Stimulated activated CD8-positive, alpha-beta memory T cell treated with anti-CD3 and anti-CD28 coated beads, Interleukin-15, amount 100 ng/mL, for 48 hours (primary cell): Measurements from ENCODE around the gene CLEC2A.

Experiments used
- DNase-seq, 2 donors: peaks; one replicate each; pipeline ENCODE4 v3.0.0-alpha.2; 2020; ENCODE audit warnings: low read depth in 2 of 2

CLEC2A gene

DNA sequence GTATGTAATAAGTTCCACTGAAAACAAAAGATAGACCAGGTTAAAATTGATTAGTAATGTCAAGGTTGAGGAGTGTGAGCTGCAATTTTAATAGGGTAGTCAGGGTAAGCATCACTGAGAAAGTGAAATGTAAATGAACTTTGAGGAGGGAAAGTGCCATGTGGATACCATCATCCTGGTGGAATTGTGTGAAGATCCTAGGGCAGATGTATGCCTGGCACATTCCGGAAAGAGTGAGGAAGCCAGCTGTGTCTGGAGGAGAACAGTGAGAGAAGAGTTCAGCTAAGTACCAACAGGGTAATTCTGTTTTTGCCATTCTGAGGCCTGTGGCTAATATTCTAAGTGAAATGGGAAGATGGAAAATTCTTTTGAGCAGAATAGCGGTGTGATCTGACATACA, 2.9 kb upstream of the CLEC2A start:
- no peak for DNase-seq

DNA sequence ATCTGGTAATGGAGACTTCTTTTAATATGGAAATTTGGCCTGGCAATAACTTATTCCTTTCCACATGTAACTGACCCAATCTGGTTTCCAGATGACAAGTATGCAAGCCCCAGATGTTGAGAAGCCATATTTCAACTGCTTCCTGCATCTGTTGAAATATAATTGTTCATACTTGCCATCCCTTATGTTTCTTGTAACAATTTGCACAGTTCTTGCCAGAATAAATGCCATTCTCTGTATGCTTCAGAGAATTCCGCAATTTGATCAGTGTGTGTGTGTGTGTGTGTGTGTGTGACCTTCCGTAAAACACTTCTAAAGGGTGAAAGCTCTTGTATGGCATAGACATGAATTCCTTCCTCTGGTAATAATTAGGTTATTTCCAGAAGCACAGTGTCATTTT, 1.8 kb upstream of the CLEC2A start:
- DNase-seq, result no peak

DNA sequence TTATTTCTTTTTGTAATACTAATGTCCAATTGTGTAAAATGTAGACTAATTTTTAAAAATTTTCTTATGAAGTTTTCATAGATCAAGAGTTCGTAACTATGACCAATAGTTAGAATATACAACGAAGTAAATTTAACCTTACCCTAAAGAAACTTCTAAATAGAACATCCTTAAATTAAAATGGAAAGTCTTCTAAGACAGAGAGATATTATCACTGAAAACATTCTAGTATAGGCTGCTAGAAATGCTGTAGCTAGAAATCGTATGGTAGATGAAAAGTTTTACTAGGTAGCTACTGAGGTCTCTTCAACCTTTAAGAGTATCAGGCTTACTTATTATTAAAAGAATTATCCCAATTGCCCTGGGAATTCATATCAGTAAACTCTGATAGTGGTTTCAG, 925 bp downstream of the CLEC2A start:
- DNase-seq, result no peak

DNA sequence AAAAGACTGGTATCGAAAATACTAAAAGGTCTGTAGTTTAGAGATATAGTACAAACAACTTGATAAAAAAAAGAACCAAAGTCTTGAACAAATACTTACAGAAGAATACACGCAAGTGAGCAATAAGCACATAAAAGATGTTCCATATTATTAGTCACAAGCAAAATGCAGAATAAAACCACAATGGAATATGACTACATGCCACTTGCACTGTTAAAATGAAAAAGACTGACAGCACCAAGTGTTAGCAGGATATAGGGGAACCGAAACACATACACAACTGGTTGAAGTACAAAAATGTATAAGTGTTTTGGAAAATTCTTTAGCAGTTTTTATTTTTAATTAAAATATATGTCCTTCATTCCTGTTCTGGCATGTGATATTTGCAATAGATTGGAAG, 3.6 kb downstream of the CLEC2A start:
- DNase-seq, result no peak

DNA sequence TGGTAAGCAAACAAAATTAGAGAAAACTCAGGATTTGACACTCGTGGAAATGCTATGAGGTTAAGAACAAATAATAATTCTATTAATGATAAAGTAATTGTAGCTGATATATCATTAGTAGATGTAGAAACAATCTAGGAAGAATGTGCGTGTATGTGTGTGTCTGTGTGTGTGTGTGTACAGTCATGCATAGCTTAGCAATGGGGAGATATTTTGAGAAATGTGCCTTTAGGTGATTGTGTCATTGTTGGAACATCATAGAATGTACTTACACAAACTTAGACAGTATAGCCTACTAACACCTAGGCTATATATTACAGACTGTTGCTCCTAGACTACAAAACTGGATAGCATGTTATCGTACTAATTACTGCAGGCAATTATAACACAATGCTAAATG, 5.3 kb downstream of the CLEC2A start:
- no peak for DNase-seq

DNA sequence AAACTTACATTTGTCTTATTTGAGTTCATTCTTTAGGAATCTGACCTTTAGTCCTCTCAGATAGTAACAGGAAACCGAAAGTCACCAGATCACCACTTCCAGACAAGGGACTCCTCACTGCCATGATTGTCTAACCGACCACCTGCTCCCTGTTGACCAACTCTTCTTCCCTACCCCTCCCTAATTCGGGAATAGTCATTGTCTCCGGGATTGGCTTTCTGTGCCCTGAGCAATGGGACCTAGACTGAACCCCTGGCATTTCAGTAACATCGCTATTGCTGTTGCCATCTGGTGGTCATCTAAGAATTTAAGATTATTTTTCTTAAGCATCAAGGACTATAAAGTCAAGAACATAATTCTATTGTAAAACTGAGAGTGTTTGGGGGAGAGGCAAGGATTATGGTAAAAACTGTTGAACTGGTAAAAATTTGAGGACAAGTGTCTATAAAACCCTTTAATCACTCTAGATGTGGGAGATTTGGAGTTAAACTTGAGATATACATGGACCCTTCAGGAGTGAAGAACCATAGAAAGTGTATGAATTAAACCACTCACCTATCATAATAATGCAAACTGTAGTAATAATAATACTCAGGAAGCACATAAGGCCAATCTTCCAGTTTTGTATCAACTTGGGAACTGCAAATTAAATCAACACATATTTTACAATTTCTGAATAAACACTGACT, 6.3 kb downstream of the CLEC2A start:
- DNase-seq, result no peak

DNA sequence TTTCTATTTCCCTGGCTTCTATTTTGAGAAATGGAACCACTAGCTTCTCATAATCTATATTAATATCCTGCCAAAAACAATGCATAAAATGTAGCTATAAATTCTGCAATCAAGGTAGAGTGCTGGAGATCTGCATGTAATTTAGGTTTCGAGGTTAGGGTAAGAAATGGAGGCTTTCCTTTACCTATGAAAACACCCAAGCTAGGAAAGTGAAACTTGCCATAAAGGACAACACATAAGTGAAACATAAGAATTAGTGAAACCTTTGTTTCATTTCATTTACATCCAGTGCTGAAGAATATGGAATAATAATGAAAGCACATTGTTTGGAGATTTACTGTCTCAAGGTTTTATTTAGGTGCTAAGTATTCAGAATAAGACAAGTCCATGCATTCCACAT, 9.7 kb downstream of the CLEC2A start:
- no peak for DNase-seq

DNA sequence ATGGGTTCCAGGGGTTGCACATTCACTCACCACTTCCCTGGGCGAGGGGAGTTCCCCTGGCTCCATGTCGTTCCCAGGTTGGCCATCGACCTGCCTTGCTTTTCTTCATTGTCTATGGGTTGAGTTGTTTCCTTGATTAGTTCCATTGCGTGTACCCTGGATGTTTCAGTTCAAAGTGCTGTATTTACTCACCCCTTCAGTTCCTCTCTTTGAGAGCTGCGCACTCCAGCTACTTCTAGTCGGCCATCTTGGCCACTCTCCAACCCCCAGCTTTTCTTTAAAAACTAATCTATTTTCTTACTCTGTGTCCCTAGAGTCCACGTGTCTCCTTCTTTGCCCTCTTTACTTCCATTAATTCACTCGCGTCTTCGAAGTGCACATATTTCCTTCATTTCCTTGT, 11.7 kb downstream of the CLEC2A start:
- DNase-seq, result no peak

DNA sequence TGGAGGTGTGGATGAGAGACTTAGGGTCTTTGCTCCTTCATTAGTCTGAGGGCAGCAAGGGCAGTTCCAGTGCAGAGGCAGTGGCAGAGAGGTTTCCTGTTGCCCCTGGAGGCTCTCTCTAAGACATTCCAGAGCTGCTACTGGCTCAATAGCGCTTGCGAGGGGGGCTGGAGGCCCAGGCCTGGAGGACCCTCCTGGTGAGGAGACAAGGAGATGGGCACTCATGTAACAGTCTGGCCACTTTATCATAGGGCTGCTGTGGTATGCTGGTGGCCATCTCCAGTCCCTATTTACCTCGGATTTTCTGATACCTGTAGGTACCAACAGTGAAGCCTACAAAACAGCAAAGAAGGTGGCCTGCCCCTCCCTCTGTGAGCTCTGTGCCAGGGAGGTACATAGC, 12.7 kb downstream of the CLEC2A start:
- DNase-seq, result no peak

DNA sequence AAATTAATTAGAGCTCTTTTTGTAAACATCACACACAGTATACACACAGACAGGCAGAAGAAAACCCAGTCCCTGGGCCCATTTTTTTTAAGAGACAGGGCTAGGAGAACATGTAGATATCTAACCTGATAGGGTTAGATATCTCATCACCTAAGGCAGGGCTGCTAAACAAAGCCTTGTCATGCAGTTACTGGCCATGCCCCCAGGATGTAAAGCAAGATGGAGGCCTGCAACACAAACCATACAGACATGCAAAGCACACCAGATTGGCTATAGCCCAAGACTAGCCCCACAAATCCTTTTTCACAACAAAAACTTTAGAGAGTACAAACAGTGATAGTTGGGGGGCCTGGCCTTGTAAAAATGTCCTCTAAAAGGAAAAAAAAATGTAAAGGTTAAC, 20.5 kb downstream of the CLEC2A start:
- no peak for DNase-seq

DNA sequence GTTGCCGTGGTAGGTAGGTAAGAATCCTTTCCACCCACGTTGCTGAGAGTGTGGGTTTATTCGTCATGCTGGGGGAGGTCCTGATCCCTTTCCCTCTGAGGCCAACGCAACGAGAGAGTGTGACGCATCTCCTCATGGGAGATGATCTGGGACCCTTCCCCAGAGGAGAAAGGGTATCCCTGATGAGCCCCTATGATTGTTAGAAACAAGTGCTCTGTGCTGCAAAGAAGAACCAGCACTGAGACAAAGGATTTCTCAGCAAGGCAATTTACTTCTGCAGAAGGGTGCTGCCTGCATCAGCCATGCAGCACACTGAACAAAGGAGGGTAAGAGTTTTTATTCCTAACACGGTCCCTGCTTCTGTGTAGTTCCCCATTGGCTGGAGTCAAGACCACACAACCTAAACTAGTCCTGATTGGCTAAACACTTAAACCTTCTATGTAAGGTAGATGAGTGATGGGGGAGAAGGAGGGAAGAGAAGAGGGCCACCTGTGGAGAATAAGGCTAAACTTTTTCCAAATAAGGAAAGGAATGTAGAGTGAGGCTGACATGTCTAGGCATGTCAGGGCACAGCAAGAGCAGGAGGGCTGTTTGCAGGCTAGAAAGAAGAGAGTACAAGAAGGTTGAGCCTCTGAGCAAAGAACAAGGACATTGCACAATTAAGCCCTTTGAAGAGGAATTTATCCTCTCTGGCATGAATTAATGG, 21.3 kb downstream of the CLEC2A start:
- no peak for DNase-seq

DNA sequence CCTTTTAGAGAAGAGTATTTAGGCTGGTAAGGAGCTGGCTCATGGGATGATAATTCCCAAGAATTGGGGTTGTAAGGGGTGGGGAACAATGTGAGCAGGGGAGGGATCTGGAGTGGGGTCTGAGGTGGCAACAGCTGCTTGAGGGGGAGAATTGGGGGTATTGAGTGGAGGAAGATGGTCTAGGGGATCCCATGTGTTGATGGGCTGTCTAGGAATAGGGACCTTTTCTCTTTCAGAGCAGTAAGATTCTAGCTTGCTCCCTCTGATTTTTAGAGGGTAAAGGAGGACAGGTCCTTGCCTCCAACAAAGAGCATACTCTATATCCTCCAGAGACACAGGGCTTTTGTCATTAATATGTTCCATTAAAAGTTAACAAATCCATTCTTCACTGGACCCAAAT, 22.4 kb downstream of the CLEC2A start:
- DNase-seq, result no peak

DNA sequence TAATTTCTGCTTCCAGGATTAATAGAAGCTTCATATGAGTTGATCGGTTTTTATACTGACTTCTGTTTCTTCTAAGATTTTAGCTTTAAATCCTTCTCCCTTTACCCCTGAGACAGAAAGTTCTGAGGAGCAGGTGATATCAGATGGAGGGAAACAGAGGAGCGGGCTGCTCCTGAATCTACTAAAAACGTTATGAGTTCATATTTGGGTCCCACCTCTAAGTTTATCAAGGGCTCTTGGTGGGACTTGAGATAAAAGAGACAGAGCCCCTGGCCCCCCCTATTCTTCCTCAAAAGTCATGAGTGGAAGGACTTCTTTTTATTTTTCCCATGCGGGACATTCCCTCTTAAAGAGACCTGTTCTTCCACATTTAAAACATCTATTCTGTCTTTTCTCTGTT, 23.8 kb downstream of the CLEC2A start:
- DNase-seq, result no peak

DNA sequence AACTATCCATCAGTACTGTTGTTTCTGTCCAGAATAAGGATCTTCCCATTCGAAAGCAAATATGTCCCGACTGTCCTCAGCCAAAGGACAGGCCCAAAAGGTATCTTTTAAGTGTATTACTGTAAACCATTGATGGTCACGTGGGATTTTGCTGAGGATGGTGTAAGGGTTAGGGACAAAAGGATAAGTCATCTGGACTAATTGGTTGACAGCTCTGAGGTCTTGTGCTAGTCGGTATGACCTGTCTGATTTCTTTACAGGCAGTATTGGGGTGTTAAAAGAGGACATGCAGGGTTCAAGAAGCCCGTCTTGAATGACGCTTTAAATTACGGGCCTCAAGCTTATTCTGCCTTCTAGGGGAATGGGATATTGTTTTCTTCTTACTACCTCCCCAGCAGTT, 24.4 kb downstream of the CLEC2A start:
- DNase-seq, result no peak

DNA sequence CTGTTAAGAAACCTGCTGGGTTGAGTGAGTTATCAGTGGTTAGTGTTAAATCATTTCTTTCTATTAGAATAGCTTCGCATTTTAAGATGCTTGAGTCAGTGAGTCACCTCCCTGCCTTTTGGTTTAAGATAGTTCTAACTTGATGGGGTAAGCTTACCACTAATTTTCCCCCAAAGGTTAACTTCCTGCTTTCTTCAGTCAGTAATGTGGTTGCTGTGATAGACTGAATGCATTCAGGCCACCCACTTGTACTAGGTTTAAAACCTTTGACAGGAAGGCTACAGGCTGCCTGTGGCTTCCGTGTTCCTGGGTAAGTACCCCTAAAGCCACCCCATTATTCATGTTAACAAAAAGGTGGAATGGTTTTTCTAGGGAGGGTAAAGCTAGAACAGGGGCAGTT, 25.3 kb downstream of the CLEC2A start:
- peak in 1 of 2 donors; percentile 20 for DNase-seq

DNA sequence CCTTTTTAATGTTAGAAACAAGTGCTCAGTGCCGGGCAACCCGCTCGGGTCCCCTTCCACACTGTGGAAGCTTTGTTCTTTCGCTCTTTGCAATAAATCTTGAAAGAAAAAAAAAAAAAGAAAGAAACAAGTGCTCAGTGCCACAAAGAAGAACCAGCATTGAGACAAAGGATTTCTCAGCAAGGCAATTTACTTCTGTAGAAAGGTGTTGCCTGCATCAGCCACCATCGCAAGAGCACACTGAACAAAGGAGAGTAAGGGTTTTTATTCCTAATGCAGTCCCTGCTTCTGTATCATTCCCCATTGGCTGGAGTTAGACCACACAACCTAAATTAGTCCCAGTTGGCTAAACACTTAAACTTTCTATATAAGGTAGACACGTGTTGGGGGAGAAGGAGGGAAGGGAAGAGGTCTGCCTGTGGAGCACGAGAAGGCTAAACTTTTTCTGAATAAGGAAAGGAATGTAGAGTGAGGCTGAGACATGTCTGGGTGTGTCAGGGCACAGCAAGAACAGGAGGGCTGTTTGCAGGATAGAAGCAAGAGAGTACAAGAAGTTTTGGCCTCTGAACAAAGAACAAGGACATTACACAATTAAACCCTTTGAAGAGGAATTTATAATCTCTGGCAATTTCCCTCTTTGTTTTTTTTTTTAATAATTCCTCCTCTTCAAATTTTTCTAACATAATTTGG, 29.5 kb downstream of the CLEC2A start:
- no peak for DNase-seq

DNA sequence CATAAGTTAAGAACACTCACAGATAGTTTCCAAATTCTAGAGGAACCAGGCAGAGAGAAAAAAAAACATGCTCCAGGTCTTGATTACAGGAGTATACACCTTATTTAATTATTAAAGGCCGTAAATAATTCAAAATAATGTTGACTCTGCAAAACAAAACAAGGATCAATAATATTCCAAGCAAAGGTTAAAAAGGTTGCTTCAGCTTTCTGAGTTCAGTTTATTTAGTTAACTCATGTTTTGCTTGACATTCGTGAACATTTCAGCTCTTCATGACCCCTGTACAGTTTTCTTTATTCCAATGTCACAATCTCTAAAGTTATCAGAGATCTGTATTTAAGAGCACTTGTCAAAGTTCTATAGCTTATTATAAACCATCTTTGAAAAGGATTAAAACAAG, 31.2 kb downstream of the CLEC2A start:
- no peak for DNase-seq

DNA sequence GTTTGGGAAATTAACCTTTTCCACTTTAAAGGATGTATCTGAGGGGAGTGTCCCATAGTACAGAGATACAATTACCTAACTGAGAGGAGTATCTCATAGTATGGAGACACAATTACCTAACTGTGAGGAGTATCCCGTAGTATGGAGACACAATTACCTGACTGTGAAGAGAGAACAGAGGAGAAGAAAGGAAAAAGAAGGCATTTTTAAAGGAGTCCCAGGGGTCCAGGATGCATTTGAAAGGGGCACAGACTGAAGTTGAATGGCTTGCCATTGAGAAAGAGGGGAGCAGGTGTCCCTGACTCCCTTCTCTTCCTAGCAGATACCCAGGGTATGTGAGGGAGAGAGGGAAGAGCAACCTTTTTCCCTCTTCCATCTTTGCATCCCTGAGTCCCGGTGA, 33.0 kb downstream of the CLEC2A start:
- no peak for DNase-seq

DNA sequence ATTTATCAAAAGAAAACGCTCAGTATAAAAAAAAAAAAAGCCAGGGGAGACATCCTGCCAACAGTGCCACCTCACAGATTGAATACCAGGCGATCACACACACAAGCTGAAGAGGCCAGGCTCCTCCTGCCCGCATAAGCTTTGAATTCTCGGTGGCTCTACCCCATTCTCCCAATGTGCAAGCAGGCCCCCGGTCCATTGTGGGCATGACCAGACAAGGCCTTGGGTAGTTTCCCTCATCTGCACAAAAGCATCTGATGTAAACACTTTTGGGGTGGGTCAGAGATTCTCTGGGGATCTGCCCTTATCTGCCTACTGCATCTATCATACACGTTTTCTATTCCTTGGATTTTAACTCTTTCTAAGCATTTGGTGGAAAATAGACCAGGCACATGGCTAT, 34.6 kb downstream of the CLEC2A start:
- DNase-seq, result no peak

DNA sequence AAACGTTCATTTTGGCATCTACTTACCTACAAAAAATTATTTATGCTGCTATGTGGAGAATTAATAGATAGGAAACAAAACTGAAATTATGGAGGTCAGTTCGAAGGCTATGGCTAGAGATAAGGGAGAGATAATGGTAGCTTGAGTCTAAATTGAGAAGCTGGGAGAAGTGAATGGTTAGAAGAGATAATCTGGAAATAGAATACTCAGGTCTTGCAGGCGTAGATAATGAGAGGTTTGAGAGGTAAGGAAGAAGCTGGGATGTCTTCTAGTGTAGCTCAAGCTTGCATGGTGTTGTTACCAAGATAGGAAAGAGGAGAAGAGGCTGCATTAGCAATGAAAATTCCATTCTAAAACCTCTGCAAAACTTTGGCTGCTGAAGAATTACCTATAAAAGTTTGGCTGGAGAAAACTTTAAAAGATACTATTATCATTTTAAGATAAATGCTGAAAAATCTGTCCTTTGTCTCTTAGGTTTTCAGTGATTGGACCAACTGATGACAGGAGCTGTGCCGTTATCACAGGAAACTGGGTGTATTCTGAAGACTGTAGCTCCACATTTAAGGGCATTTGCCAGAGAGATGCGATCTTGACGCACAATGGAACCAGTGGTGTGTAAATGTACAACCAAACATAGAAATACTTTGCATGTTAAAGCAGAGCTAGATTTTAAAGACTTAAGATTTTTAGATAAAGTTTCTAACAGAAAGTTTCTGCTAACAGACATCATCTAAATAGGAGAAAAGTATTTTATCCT, 36.8 kb downstream of the CLEC2A start:
- DNase-seq, result no peak

DNA sequence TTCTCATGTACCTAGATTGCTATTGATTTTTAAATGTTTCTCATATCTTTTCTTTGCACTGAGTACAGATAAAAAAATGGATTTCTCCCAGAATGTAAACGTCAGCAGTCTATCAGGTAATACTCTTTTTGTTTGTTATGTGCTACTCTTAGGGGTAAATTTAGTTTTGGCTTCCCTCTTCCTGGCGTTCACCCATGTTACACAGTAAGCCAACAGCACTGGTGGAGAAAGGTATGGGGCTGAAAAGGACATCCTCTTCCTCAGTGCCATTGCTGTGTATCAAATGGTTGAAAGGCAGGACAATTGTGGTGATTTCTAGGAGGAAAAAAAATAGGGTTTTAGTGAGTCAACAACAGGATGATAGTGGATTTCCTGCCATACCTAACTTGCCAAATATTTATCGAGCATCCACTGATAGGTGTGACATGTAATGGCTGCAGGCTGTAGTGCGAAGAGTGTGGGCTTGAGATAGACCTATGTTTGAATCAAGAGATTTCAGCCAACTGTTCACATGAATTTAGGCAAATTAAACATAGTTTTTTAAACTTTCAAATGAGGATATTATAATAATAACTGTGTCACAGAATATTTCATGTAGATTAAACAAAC, 43.4 kb downstream of the CLEC2A start:
- DNase-seq, result no peak

DNA sequence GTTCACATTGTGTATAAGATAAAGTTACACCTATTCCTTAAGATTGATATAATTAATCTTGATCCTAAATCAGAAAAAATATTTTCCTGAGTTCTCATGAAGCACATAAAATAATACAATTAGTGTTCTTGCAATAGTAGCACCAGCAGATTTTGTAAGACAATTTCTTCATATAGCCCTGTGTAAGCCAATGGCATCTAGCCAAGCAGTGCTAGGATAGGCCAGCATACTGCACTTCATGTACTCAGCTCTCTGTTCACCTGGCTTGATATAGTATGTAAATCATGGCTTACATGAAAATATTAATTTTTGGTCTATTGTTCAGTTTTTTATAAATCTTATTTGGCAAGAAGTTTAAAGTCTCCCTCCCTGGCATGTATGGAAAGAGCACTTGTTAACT, 49.0 kb downstream of the CLEC2A start:
- no peak for DNase-seq
